ENCODE data around the gene FAU.

Gene FAU

DNA sequence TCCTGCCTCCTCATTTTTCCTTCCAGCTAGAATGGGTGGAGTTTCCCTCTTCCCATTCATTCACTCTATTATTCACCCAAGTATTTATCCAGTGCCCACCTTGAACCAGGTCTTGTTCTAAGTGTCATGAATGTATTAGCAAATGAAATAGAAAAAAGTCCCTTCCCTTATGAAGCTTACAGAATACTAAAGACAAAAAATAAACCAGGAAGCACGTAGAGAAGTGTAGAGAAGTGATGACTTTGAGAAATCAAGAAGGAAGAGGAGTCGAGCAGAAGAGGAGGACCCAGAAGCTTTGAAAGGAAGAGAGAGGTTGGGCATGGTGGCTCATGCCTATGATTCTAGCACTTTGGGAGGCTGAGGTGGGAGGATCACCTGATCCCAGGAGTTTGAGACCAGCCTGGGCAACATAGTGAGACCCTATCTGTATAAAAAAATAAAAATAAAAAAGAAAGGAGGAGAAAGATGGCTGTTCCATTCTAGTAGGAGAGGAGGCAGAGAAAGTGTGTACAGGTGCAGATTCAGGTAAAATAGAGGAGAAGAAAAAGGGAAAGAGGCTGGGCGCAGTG, 29.5 kb upstream of the FAU start:
- TF ChIP-seq, protein P1, sequence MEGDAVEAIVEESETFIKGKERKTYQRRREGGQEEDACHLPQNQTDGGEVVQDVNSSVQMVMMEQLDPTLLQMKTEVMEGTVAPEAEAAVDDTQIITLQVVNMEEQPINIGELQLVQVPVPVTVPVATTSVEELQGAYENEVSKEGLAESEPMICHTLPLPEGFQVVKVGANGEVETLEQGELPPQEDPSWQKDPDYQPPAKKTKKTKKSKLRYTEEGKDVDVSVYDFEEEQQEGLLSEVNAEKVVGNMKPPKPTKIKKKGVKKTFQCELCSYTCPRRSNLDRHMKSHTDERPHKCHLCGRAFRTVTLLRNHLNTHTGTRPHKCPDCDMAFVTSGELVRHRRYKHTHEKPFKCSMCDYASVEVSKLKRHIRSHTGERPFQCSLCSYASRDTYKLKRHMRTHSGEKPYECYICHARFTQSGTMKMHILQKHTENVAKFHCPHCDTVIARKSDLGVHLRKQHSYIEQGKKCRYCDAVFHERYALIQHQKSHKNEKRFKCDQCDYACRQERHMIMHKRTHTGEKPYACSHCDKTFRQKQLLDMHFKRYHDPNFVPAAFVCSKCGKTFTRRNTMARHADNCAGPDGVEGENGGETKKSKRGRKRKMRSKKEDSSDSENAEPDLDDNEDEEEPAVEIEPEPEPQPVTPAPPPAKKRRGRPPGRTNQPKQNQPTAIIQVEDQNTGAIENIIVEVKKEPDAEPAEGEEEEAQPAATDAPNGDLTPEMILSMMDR (conservative IDR thresholded peaks at IDR 0.05): no peak
- H3K27ac ChIP-seq: peak overlapping the region; percentile 32; the same call in 1 of the 2 replicates

GRCh38 chr11:65150509-65151299, 28.8 kb upstream of the FAU start:
- H3K27ac ChIP-seq: peak overlapping the region; percentile 32
- TF ChIP-seq, protein P1 (conservative IDR thresholded peaks at IDR 0.05): no peak

- H3K27ac ChIP-seq: peak overlapping the region; percentile 32
These were observed 28.2 kb upstream of the FAU start for GRCh38 chr11:65150131-65150508.

GRCh38 chr11:65148657-65149056, 26.7 kb upstream of the FAU start:
- no peak overlapping the region for H3K27ac ChIP-seq
- TF ChIP-seq, protein P1 (conservative IDR thresholded peaks at IDR 0.05): no peak

GRCh38 chr11:65147352-65148075, 25.6 kb upstream of the FAU start:
- TF ChIP-seq, protein P1 (conservative IDR thresholded peaks at IDR 0.05): no peak
- no peak overlapping the region for H3K27ac ChIP-seq

DNA sequence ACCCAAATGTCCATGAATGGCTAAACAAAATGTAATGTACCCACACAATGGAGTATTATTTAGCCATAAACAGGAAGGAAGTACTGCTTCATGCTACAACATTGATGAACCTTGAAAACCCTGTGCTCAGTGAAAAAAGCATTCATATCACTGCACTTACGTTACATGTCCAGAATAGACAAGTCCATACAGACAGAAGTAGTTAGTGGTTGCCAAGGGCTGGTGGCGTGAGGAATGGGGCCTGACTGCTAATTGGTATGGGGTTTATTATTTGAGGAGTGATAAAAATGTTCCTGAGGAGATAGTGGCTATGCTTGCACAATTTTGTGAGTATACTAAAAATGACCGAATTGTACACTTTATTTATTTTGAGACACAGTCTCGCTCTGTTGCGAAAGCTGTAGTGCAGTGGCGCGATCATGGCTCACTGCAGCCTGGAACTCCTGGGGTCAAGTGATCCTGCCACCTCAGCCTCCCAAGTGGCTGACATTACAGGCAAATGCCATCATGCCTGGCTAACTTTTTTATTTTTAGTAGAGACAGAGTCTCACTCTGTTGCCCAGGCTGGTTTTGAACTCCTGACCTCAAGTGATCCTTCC, 20.1 kb upstream of the FAU start:
- TF ChIP-seq, protein P1 (conservative IDR thresholded peaks at IDR 0.05): no peak
- no peak overlapping the region for H3K27ac ChIP-seq

- TF ChIP-seq, protein P1 (conservative IDR thresholded peaks at IDR 0.05): no peak
- H3K27ac ChIP-seq: peak overlapping the region; percentile 100
These were observed 14.7 kb upstream of the FAU start for GRCh38 chr11:65136515-65137096.
